Activated CD4-positive, CD25-positive, alpha-beta regulatory T cell (primary cell): ENCODE data around the gene ERC1.

Experiments used
- DNase-seq, 4 experiments: peaks; one replicate each; lab custom pipeline; 2025; lab: John Stamatoyannopoulos, UW

ERC1 gene

GRCh38 chr12:1533602-1534304 is 542.7 kb downstream of the ERC1 start:
- no peak for DNase-seq

DNA sequence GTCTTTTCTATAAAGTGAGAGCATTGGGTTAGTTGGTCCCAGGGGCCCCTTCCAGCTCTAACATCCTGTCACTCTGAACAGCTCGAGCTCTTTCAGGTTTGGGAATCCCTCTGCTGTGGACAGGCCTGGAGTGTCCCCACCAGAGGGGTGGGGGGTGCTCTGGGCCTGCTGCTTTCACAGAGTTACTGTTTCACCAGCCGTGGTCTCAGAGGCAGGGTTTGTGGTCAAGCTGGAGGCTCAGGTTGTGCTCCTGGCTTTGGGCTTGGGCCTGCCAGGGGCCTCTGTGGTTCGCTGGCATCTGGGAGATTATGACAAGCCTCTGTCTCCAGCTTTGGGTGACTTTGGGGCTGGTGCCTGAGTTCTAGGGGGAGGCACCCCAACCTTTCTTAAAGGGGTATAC is 543.7 kb downstream of the ERC1 start:
- no peak for DNase-seq

DNA sequence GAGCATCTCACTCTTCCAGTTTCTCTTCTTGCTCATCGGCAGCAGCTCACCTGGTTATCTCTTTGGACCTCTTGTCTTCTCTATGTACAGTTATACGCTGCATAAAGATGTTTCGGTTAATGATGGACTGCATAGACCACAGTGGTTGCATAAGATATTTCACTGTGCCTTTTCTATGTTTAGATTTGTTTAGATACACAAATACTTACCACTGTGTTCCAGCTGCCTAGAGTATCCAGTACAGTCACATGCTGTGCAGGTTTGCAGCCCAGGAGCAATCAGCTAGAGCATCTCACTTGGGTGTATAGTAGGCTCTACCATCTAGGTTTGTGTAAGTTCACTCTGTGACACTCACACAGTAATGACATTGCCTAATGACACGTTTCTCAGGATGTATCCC is 545.8 kb downstream of the ERC1 start:
- DNase-seq, result no peak

GRCh38 chr12:1539135-1539534 is 548.1 kb downstream of the ERC1 start:
- no peak for DNase-seq

- no peak for DNase-seq
Measured at GRCh38 chr12:1540690-1541089, 549.7 kb downstream of the ERC1 start.

GRCh38 chr12:1542599-1542998 is 551.6 kb downstream of the ERC1 start:
- no peak for DNase-seq

GRCh38 chr12:1544996-1545700 is 554.1 kb downstream of the ERC1 start:
- no peak for DNase-seq
